HuH-7.5 (cell line): ENCODE measurements around the gene DPP7.

ENCODE experiments used
- DNase-seq: peaks from one replicate; pipeline ENCODE4 v3.0.0; 2011; ENCODE audit warnings: low spot score

Gene DPP7

GRCh38 chr9:137086531-137087408, 27.8 kb downstream of the DPP7 start, which contains the start of gene MAN1B1:
TSS of gene MAN1B1 (plus strand) at chr9:137086985. CDS start at chr9:137087000, 15 bp downstream.
- DNase-seq: peak; percentile 98

DNA sequence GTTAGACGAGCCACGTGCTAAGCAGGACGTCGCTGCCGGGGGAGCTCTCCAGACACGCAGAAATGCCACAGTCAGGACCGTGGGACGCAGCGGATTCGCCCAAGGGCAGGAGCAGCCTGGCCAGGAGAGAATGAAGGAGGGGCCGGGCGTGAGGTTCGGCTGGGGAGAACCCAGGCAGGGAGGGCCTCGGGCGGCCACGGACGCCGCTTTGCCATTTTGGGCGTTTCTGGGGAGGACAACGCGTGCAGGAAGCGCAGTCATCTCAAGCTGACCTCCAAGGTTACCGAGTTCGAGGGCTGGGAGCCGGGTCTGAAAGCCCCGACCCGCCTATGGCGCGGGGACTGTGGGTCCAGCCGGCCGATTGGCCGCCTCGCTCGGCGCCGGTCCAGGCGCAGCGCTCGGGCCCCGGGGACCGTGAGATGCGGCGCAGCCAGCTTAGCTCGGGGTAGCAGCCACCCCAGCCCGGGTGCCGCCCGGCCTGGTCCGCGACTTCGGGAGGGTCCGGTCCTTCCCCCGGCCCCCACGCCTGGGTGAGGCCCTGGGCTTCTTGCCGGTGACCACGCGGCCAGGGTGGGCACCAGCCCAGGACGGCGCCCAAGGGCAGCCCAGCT, 28.5 kb downstream of the DPP7 start:
- peak; percentile 52 for DNase-seq

DNA sequence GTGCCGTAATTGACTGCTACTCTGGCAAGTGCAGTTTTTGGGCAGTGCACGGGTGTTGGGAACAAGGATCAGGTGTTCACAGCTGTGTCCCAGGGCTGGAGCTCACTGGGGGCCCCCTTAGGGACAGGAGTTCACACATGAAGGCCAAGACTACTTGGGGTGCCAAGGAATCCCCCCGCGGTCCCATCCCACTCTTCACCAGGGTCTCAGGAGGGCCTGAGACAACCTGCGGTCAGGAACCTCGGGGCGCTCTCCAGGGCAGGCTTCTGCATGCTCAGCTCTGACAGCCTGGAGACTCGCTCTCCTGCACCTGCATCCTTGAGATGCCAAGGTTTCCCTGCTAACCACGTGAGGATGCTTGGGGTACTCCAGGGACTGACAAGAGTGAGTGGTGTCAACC, 30.0 kb downstream of the DPP7 start:
- DNase-seq: no peak

- no peak for DNase-seq
These were observed 31.0 kb downstream of the DPP7 start for GRCh38 chr9:137083394-137084004.

DNA sequence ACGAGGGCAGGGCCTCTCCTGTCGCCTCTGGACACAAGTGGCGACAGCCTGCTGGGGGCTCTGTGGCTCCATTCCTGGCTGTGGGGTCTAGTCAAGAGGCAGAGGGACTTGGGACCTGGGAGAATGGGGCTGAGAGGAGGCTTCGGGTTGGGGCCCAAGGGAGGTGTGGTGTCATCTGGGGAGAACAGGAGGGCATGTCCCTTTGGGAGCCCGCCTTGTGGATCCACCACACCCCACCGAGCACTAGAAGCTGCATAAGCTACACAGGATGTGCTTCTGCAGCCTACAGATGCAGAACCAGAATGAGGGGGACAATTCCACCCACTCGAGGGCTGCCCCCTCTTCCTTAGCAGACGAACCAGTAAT, 31.6 kb downstream of the DPP7 start:
- no peak for DNase-seq

DNA sequence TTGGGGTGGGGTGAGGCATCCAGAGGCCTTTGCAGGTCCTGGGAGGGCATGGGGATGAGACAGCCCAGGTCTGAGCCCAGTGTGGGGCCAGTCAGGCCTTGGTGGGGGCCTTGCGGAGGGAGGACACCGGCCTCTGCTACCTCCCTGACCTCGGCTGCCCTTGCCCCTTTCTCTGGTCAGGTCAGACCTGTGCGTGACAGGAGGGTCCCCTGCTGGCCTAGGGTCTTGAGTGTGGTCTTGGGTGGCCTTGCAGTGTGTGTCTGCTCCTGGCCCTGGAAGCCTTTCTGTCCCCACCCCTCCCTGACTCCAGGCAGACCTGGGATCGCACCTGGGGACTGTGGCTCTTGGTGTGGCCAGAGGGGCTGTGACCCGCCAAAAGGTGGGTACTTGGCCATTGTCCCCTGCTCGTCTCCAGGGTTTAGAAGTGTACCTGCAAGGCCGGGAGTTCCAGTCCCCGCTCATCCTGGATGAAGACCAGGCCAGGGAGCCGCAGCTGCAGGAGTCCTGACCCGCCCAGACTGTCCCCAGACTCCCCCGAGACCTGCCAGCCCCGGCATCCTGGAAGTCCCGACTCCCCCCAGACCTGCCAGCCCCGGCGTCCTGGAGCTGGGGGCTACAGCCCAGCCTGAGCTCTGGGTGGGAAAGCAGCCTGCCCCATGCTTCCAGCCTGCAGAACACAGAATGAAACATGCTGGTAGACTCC, 32.2 kb downstream of the DPP7 start:
- no peak for DNase-seq

GRCh38 chr9:137080260-137081122, 34.0 kb downstream of the DPP7 start:
- no peak for DNase-seq

DNA sequence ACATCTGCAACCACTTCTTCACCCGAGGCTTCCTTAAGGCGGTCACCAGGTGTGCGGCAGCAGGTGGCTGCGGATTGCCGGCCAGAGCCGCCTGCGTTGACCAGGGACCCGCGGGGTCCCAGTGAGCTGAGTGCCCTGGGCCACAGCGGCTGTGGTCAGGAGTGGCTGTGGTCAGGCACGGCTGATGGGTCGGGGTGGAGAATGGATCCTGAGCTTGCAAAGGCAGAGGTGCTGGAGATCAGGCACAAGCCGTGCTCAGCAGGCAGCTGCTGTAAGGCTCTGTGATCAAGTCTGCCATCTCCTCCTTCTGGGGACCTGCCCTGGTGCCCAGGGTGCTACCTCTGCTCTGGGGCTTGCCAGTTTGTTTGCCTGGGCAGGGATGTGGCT, 35.1 kb downstream of the DPP7 start:
- no peak for DNase-seq

DNA sequence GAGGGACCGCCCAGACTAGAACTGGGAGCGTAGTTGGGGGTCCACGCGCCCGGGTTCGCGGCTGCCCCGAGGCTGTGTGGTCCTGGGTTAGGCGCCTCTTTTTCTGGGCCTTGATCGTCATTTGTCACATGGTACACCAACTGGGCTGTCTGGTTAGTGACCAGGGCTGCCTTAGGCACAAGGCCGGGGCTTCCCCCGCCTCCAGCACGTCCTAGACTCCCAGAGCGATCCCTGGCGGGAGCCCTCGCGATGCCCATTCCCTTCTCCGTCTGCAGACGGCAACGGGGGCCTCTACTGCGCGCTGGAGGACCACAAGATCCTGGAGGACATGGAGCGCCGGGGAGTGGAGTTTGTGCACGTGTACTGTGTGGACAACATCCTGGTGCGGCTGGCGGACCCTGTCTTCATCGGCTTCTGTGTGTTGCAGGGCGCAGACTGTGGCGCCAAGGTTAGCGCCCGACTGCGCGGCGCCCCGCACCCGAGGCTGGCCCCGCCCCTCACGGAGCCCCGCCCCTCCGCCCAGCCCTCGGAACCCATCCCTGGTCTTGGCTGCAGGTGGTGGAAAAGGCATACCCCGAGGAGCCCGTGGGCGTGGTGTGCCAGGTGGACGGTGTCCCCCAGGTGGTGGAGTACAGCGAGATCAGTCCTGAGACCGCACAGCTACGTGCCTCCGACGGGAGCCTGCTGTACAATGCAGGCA, 35.7 kb downstream of the DPP7 start:
- no peak for DNase-seq

GRCh38 chr9:137077758-137078693, 36.5 kb downstream of the DPP7 start:
- no peak for DNase-seq

DNA sequence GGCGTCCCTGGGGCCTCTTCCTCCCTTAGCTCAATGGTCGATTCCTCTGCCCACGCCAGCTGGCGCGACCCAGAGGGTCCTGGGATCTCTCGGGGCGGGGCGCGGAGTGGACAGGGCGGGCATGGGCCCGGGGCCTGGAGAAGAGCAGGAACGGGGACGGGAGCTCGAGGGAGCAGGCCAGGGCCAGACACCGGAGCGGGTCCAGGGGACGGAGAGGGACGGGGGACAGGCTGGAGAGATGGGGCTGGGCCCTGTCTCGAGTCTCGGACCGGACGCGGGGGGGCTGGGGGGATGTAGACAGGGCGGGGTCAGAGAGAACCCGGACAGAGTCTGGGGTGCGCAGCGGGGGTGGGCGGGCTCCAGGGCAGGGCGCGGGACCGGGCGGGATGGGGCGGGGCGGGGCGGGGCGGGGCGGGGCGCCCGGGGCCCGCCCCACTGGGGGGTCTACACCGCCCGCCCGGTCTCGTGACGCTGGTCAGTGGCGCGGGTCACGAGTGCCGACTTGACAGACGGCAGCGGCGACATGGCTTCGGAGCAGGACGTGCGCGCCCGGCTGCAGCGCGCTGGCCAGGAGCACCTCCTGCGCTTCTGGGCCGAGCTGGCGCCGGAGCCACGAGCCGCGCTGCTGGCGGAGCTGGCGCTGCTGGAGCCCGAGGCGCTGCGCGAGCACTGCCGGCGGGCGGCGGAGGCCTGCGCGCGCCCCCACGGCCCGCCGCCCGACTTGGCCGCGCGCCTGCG, 37.4 kb downstream of the DPP7 start, which contains the start of gene UAP1L1:
TSS of gene UAP1L1 (plus strand) at position 508 of the 738 bp plus-strand sequence. CDS start at position 524, 16 bp downstream.
- peak; percentile 61 for DNase-seq

DNA sequence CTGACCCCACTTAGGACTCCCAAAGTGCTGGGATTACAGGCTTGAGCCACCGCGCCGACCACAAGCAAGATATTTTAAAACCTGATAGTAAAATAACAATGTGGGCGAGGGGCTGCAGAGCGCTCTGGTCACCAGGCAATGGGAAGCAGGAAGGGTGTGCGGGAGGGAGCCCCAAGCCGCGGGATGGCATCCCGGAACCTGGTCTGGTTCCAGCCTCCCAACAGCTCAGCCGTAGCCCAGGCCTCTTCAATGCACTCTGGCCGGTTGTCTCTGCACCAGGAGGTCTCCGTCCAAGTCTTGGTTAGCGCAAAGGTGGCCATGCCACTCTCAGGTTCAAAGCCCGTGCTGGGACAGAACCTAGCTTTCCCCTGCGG, 37.9 kb downstream of the DPP7 start:
- DNase-seq: no peak

- no peak for DNase-seq
These were observed 39.2 kb downstream of the DPP7 start for GRCh38 chr9:137075275-137075775.

- DNase-seq: no peak
These were observed 39.8 kb downstream of the DPP7 start for GRCh38 chr9:137074657-137075274.

GRCh38 chr9:137073992-137074399, 40.5 kb downstream of the DPP7 start:
- DNase-seq: no peak

GRCh38 chr9:137071282-137071681, 43.3 kb downstream of the DPP7 start:
- no peak for DNase-seq

DNA sequence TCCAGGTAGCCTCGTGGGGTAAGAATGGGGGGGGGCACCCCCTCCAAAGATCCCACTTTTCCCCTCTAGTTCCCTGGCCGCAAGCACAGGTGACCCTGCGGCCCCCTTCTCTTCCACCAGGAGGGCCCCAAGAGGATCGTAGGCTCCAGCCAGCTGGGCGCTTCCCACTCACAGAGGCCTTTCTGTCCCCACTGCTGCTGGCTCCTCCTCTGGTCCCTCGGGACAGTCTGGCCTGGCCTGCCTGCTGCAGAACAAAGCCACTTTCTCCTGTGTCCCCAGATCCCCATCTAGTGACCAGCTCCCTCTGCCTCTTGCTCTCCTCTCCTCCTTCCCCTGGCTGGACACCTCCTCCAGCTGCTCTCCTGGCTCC, 43.6 kb downstream of the DPP7 start:
- no peak for DNase-seq

GRCh38 chr9:137070201-137070905, 44.2 kb downstream of the DPP7 start, which contains the start of gene SAPCD2:
TSS of gene SAPCD2 (minus strand) at chr9:137070557. CDS start at chr9:137070460, 97 bp downstream.
- DNase-seq: peak; percentile 95
